WI38 (cell line): Measurements from ENCODE around the gene GRB7.

Source experiments
- H3K4me3 ChIP-seq: 2 replicates; pipeline ENCODE4 v1.5.1; 2011; ENCODE audit warnings: low read depth, mild to moderate bottlenecking, control low read depth, low read length
- CTCF ChIP-seq: IDR thresholded peaks from 2 replicates; pipeline ENCODE4 v1.5.1; 2012; ENCODE audit warnings: low read depth, mild to moderate bottlenecking, control low read depth, low read length

Gene GRB7

GRCh38 chr17:39765175-39765574, 27.4 kb downstream of the GRB7 start:
- H3K4me3 ChIP-seq: no peak overlapping the region
- TF ChIP-seq CTCF: no peak

- TF ChIP-seq CTCF: no peak
- no peak overlapping the region for H3K4me3 ChIP-seq
These were observed 28.0 kb downstream of the GRB7 start for GRCh38 chr17:39765766-39766165.

- no peak for TF ChIP-seq CTCF
- H3K4me3 ChIP-seq: no peak overlapping the region
These were observed 29.4 kb downstream of the GRB7 start for GRCh38 chr17:39767147-39767546.

GRCh38 chr17:39769974-39770587, 32.3 kb downstream of the GRB7 start:
- TF ChIP-seq CTCF: no peak
- H3K4me3 ChIP-seq: no peak overlapping the region

- no peak overlapping the region for H3K4me3 ChIP-seq
These were observed 34.7 kb downstream of the GRB7 start for GRCh38 chr17:39772415-39772814.

GRCh38 chr17:39772987-39773934, 35.5 kb downstream of the GRB7 start:
- H3K4me3 ChIP-seq: no peak overlapping the region
- TF ChIP-seq CTCF: no peak

More at GRCh38 chr17:39772415-39772814, 34.7 kb downstream of the GRB7 start:
- TF ChIP-seq CTCF: no peak

GRCh38 chr17:39774047-39774446, 36.3 kb downstream of the GRB7 start:
- TF ChIP-seq CTCF: no peak
- H3K4me3 ChIP-seq: no peak overlapping the region
